K562 (cell line): ENCODE results near the gene VWF.
"Not testable (repeated sequence)": the region's sequence is repeated elsewhere in the genome, so short reads cannot be mapped to it uniquely, and the experiment has no call there.

Experiments used
- FOXK1 ChIP-seq: sonication (generic); formaldehyde crosslinking; IDR thresholded peaks from 2 replicates; pipeline ENCODE4 v1.8.0; 2022; ENCODE audit warnings: missing genetic modification reagents, mild to moderate bottlenecking, borderline replicate concordance
- GTF2F1 ChIP-seq: IDR thresholded peaks from 2 replicates; pipeline ENCODE4 v1.6.1; 2011; ENCODE audit warnings: low read depth, low read length, improper control_type of control experiment
- HMGXB4 ChIP-seq: sonication (generic); formaldehyde crosslinking; IDR thresholded peaks from 2 replicates; pipeline ENCODE4 v1.8.1; 2023; ENCODE audit warnings: mild to moderate bottlenecking, missing genetic modification reagents
- KDM1A ChIP-seq, 2 experiments: fragments of 450-650 bp; IDR thresholded peaks; 2 replicates each; pipeline ENCODE4 v1.6.1; 2016; ENCODE audit warnings: mild to moderate bottlenecking in 2 of 2
- NFE2 ChIP-seq: IDR thresholded peaks from 2 replicates; pipeline ENCODE4 v1.6.1; 2014; ENCODE audit warnings: antibody characterized with exemption, low read depth
- NFE2L1 ChIP-seq: fragments of 450-650 bp; IDR thresholded peaks from 2 replicates; pipeline ENCODE4 v1.6.1; 2016; ENCODE audit warnings: missing genetic modification characterization, low read depth, mild to moderate bottlenecking, missing compliant biosample characterization, moderate library complexity, borderline replicate concordance
- PTRF ChIP-seq: fragments of 450-650 bp; IDR thresholded peaks from 2 replicates; pipeline ENCODE4 v1.6.1; 2016; ENCODE audit warnings: mild to moderate bottlenecking, missing genetic modification characterization, missing compliant biosample characterization
- SRF ChIP-seq, 2 experiments: fragments of 250-450, 450-650 bp in 1 of 2; sonication (Bioruptor Pico) in 1 of 2; sonication (generic) in 1 of 2; formaldehyde crosslinking; IDR thresholded peaks; 2 replicates each; pipeline versions ENCODE4 v1.5.0 to v1.5.1; 2020 to 2022; ENCODE audit warnings: mild to moderate bottlenecking in 1 of 2, missing genetic modification reagents in 1 of 2
- ZNF217 ChIP-seq: sonication (generic); formaldehyde crosslinking; IDR thresholded peaks from 2 replicates; pipeline ENCODE4 v1.8.0; 2022; ENCODE audit warnings: mild to moderate bottlenecking, missing genetic modification reagents
- TF ChIP-seq, protein P1 (sequence below), 3 experiments: IDR thresholded peaks in 2 of 3; conservative IDR thresholded peaks in 1 of 3; 2 replicates each; pipeline ENCODE4 v1.5.1; 2011 to 2012; ENCODE audit warnings: low read length in 3 of 3, mild to moderate bottlenecking in 3 of 3, control low read depth in 2 of 3, improper control_type of control experiment in 1 of 3, inconsistent platforms in 1 of 3, low read depth in 1 of 3, mixed read lengths in 1 of 3, moderate library complexity in 1 of 3; ENCODE audit not compliant: insufficient read depth in 2 of 3
- TF ChIP-seq, protein P2 (sequence below): fragments of 450-650 bp; IDR thresholded peaks from 2 replicates; pipeline ENCODE4 v1.6.1; 2016; ENCODE audit warnings: antibody characterized with exemption
- TF ChIP-seq, protein P3 (sequence below), 2 experiments: fragments of 450-650 bp; formaldehyde crosslinking in 1 of 2; IDR thresholded peaks; 2 replicates each; pipeline versions ENCODE4 v1.4.0 to v1.6.1; 2014 to 2020; ENCODE audit warnings: mild to moderate bottlenecking in 2 of 2, borderline replicate concordance in 1 of 2, low read depth in 1 of 2
- TF ChIP-seq, protein P4 (sequence below): fragments of 450-650 bp; formaldehyde crosslinking; IDR thresholded peaks from 2 replicates; pipeline ENCODE4 v1.4.0; 2022; ENCODE audit warnings: mild to moderate bottlenecking, moderate library complexity

DNA sequence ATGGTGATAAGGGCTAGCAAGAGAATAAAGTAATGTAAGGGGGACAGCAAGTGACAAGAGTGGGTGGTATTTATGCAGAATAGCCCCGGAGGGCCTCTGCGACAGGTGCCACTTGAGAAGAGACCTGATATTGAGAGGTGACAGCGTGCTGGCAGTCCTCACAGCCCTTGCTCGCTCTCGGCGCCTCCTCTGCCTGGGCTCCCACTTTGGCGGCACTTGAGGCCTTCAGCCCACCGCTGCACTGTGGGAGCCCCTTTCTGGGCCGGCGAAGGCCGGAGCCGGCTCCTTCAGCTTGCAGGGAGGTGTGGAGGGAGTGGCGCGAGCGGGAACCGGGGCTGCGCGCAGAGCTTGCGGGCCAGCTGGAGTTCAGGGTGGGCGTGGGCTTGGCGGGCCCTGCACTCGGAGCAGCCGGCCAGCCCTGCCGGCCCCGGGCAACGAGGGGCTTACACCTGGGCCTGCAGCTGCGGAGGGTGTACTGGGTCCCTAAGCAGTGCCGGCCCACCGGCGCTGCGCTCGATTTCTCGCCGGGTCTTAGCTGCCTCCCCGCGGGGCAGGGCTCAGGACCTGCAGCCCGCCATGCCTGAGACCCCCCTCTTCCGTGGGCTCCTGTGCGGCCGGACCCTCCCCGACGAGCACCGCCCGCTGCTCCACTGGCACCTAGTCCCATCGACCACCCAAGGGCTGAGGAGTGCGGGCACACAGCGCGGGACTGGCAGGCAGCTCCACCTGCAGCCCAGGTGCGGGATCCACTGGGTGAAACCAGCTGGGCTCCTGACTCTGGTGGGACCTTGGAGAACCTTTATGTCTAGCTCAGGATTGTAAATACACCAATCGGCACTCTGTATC lies 34.9 kb upstream of the VWF start:
- not testable (repeated sequence) for TF ChIP-seq GTF2F1; HMGXB4; KDM1A (IDR thresholded peaks at IDR 0.05); SRF (CRISPR knock-in tag; IDR thresholded peaks at IDR 0.05); PTRF (tag); ZNF217 (CRISPR knock-in tag); FOXK1 (CRISPR knock-in tag); NFE2; NFE2L1
- TF ChIP-seq, protein P1, sequence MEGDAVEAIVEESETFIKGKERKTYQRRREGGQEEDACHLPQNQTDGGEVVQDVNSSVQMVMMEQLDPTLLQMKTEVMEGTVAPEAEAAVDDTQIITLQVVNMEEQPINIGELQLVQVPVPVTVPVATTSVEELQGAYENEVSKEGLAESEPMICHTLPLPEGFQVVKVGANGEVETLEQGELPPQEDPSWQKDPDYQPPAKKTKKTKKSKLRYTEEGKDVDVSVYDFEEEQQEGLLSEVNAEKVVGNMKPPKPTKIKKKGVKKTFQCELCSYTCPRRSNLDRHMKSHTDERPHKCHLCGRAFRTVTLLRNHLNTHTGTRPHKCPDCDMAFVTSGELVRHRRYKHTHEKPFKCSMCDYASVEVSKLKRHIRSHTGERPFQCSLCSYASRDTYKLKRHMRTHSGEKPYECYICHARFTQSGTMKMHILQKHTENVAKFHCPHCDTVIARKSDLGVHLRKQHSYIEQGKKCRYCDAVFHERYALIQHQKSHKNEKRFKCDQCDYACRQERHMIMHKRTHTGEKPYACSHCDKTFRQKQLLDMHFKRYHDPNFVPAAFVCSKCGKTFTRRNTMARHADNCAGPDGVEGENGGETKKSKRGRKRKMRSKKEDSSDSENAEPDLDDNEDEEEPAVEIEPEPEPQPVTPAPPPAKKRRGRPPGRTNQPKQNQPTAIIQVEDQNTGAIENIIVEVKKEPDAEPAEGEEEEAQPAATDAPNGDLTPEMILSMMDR (IDR thresholded peaks at IDR 0.05 in 2 of 3, conservative IDR thresholded peaks at IDR 0.05 in 1 of 3; ENCODE audit: insufficient read depth in 2 of 3, low read depth in 1 of 3, low read length in 3 of 3) = not testable (repeated sequence)
- TF ChIP-seq, protein P2, sequence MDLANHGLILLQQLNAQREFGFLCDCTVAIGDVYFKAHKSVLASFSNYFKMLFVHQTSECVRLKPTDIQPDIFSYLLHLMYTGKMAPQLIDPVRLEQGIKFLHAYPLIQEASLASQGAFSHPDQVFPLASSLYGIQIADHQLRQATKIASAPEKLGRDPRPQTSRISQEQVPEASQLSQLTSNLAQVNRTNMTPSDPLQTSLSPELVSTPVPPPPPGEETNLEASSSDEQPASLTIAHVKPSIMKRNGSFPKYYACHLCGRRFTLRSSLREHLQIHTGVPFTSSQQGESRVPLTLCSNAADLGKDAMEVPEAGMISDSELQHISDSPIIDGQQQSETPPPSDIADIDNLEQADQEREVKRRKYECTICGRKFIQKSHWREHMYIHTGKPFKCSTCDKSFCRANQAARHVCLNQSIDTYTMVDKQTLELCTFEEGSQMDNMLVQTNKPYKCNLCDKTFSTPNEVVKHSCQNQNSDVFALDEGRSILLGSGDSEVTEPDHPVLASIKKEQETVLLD = not testable (repeated sequence)
- TF ChIP-seq, protein P3, sequence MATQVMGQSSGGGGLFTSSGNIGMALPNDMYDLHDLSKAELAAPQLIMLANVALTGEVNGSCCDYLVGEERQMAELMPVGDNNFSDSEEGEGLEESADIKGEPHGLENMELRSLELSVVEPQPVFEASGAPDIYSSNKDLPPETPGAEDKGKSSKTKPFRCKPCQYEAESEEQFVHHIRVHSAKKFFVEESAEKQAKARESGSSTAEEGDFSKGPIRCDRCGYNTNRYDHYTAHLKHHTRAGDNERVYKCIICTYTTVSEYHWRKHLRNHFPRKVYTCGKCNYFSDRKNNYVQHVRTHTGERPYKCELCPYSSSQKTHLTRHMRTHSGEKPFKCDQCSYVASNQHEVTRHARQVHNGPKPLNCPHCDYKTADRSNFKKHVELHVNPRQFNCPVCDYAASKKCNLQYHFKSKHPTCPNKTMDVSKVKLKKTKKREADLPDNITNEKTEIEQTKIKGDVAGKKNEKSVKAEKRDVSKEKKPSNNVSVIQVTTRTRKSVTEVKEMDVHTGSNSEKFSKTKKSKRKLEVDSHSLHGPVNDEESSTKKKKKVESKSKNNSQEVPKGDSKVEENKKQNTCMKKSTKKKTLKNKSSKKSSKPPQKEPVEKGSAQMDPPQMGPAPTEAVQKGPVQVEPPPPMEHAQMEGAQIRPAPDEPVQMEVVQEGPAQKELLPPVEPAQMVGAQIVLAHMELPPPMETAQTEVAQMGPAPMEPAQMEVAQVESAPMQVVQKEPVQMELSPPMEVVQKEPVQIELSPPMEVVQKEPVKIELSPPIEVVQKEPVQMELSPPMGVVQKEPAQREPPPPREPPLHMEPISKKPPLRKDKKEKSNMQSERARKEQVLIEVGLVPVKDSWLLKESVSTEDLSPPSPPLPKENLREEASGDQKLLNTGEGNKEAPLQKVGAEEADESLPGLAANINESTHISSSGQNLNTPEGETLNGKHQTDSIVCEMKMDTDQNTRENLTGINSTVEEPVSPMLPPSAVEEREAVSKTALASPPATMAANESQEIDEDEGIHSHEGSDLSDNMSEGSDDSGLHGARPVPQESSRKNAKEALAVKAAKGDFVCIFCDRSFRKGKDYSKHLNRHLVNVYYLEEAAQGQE (IDR thresholded peaks at IDR 0.05; ENCODE audit: borderline replicate concordance) = not testable (repeated sequence)
- TF ChIP-seq, protein P3 (CRISPR knock-in tag; IDR thresholded peaks at IDR 0.05; ENCODE audit: low read depth) = not testable (repeated sequence)
- TF ChIP-seq, protein P4, sequence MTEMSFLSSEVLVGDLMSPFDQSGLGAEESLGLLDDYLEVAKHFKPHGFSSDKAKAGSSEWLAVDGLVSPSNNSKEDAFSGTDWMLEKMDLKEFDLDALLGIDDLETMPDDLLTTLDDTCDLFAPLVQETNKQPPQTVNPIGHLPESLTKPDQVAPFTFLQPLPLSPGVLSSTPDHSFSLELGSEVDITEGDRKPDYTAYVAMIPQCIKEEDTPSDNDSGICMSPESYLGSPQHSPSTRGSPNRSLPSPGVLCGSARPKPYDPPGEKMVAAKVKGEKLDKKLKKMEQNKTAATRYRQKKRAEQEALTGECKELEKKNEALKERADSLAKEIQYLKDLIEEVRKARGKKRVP = not testable (repeated sequence)
